Endothelial cell of umbilical vein (primary cell): ENCODE data around the gene KIFAP3. TPM values are rescaled to one million over a fixed set of nuclear protein-coding genes. Genes with fewer than 3 reads are reported as not detected.
"Not testable (repeated sequence)": the region's sequence is repeated elsewhere in the genome, so short reads cannot be mapped to it uniquely, and the experiment has no call there.

Experiments used
- BruUV-seq: library from RNA; stranded (reverse); fragments of 400-500 nt; replicated peaks from 2 replicates; lab custom pipeline; 2021; lab: Mats Ljungman, UMichigan
- CTCF ChIA-PET: fragments of 300-600, 350-600 bp; sonication (Branson Sonifier 250); formaldehyde crosslinking; loops from one replicate; lab custom pipeline; 2021; ENCODE audit warnings: antibody characterized with exemption, inconsistent platforms; lab: Charles Lee
- POLR2A ChIA-PET: fragments of 300-600, 350-600 bp; sonication (Branson Sonifier 250); formaldehyde crosslinking; loops from one replicate; lab custom pipeline; 2021; ENCODE audit warnings: antibody characterized with exemption, inconsistent platforms; lab: Charles Lee
- DNase-seq: peaks from one replicate; pipeline ENCODE4 v3.0.0-alpha.2; 2011; ENCODE audit warnings: low read depth, low spot score
- FAIRE-seq: peaks from 2 replicates; lab custom pipeline; 2011; peaks lifted over from hg19 to GRCh38; lab: Jason Lieb, UNC
- H2AFZ ChIP-seq: 2 replicates; pipeline ENCODE4 v1.6.0; 2012; ENCODE audit warnings: low read depth, low read length, control low read depth, inconsistent platforms
- H3K27ac ChIP-seq: 2 replicates; pipeline ENCODE4 v1.5.1; 2011; ENCODE audit warnings: low read depth, mild to moderate bottlenecking, control low read depth, low read length, moderate library complexity; ENCODE audit not compliant: insufficient read depth
- H3K27me3 ChIP-seq, 2 experiments: 2 replicates each; pipeline versions ENCODE4 v1.6.0 to v1.6.1; 2011; ENCODE audit warnings: low read length in 2 of 2, mixed read lengths in 1 of 2; ENCODE audit not compliant: control insufficient read depth in 2 of 2, insufficient read depth in 2 of 2
- H3K36me3 ChIP-seq, 2 experiments: 2 replicates in 1 of 2; 3 replicates in 1 of 2; pipeline ENCODE4 v1.5.1; 2011; ENCODE audit warnings: low read length in 2 of 2, mild to moderate bottlenecking in 1 of 2, moderate library complexity in 1 of 2; ENCODE audit not compliant: control insufficient read depth in 2 of 2, insufficient read depth in 2 of 2; ENCODE audit errors: extremely low read depth in 1 of 2
- H3K4me1 ChIP-seq: 3 replicates; pipeline ENCODE4 v1.5.1; 2011; ENCODE audit warnings: mild to moderate bottlenecking, low read length; ENCODE audit not compliant: control insufficient read depth, insufficient read depth; ENCODE audit errors: extremely low read depth
- H3K4me2 ChIP-seq: 2 replicates; pipeline ENCODE4 v1.6.1; 2011; ENCODE audit warnings: low read length, control low read depth, mixed read lengths; ENCODE audit not compliant: insufficient read depth
- H3K4me3 ChIP-seq, 3 experiments: fragments of 200-600 bp in 1 of 3; sonication (generic), shearing (Covaris generic) in 1 of 3; replicated peaks in 1 of 3; 2 replicates each; pipeline ENCODE4 v1.5.1; 2011 to 2016; ENCODE audit warnings: control low read depth in 3 of 3, low read length in 3 of 3, mild to moderate bottlenecking in 2 of 3, inconsistent platforms in 1 of 3, low read depth in 1 of 3, moderate library complexity in 1 of 3; ENCODE audit not compliant: insufficient read depth in 1 of 3
- H3K79me2 ChIP-seq: 2 replicates; pipeline ENCODE4 v1.6.0; 2012; ENCODE audit warnings: low read length, inconsistent platforms; ENCODE audit not compliant: control insufficient read depth, insufficient read depth
- H3K9ac ChIP-seq: replicated peaks from 2 replicates; pipeline ENCODE3; 2011; ENCODE audit warnings: low read length, control low read depth; ENCODE audit not compliant: insufficient read depth; ENCODE audit errors: extremely low read depth
- H3K9me1 ChIP-seq: replicated peaks from 3 replicates; pipeline ENCODE4 v1.6.0; 2011; ENCODE audit warnings: mild to moderate bottlenecking, low read length; ENCODE audit not compliant: control insufficient read depth, insufficient read depth; ENCODE audit errors: extremely low read depth
- H3K9me3 ChIP-seq: replicated peaks from 2 replicates; pipeline ENCODE4 v1.5.1; 2012; ENCODE audit warnings: low read length, inconsistent platforms; ENCODE audit not compliant: control insufficient read depth, insufficient read depth
- H4K20me1 ChIP-seq: replicated peaks from 2 replicates; pipeline ENCODE3; 2011; ENCODE audit warnings: mild to moderate bottlenecking, low read length; ENCODE audit not compliant: control insufficient read depth, insufficient read depth; ENCODE audit errors: extremely low read depth
- EZH2 ChIP-seq: IDR thresholded peaks from 2 replicates; pipeline ENCODE4 v1.6.1; 2012; ENCODE audit warnings: borderline replicate concordance, low read depth, mild to moderate bottlenecking, moderate library complexity, low read length, inconsistent platforms; ENCODE audit not compliant: severe bottlenecking
- FOS ChIP-seq: IDR thresholded peaks from 2 replicates; pipeline ENCODE4 v1.6.1; 2011; ENCODE audit warnings: mild to moderate bottlenecking, low read length, moderate library complexity, borderline replicate concordance; ENCODE audit not compliant: insufficient read depth
- dilution Hi-C: fragments of 300-500 bp; cut with MboI; formaldehyde crosslinking; loops from one replicate; pipeline ENCODE4 v1.15.0; 2019; ENCODE audit warnings: low sequenced_read_pairs; ENCODE audit not compliant: extremely low pct_ligation_motif_present
- intact Hi-C: fragments of 100-400 bp; cut with micrococcal nuclease; formaldehyde crosslinking; loops from one replicate; pipeline ENCODE4 v1.10.0; 2022
- polyA plus RNA-seq, 4 experiments: library from polyadenylated mRNA; depleted of rRNA in 3 of 4; stranded (reverse) in 3 of 4; unstranded in 1 of 4; fragments of >200 nt; gene quantifications; 2 replicates each; pipeline versions ENCODE4 v1.2.1 to v1.2.3, GENCODE V29; 2011 to 2012; ENCODE audit warnings: missing spikeins in 1 of 4
- total RNA-seq: library from RNA; stranded (reverse); gene quantifications from 2 replicates; pipeline ENCODE4 v1.2.3, GENCODE V29; 2021

The KIFAP3 gene
- total and polyA plus RNA-seq, 2 donors (not counting 3 experiments of a cell fraction or from before 2014, with no cell fraction given), result 6.4 to 17.5 TPM

DNA sequence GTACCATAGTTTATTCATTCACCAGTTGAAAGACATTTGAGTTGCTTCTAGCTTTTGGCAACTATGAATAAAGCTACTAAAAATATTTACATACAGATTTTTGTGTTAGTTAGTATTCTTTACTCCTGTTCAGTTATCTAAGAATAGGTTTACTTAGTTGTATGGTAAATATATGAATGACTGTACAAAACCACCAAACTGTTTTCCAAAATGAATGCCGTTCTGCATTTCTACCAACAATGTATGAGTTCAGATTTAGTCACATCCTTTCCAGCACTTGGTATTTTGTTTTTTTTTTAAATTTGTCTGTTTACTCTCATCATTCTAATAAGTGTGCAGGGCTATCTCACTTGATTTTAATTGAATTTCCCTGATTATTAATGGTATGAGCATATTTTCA, 3.4 kb upstream of the KIFAP3 start:
- Histone ChIP-seq H3K79me2 (peaks cover 2% of the 10 kb centered on the region), H3K27me3 (no peaks in the 10 kb centered on the region), H2AFZ (no peak overlapping the region), H3K9me1 (no peaks in the 10 kb centered on the region), H3K4me2 (no peak overlapping the region), H3K27ac (no peak overlapping the region), H3K4me3 (no peak overlapping the region), H3K9me3 (no peaks in the 10 kb centered on the region), H3K36me3 (no peaks in the 10 kb centered on the region), H3K9ac (no peak overlapping the region), H3K4me1 (peaks cover 7% of the 10 kb centered on the region), H4K20me1 (no peaks in the 10 kb centered on the region)
- BruUV-seq, result no TSS peak
- TF ChIP-seq FOS, result peak; percentile 6
- TF ChIP-seq EZH2, result no peak
- ChIA-PET POLR2A (no interaction called here), CTCF (no interaction called here)
- dilution Hi-C loops, result no loop called here
- no peak for DNase-seq
- intact Hi-C loops, result loop anchor here (10.0 kb wide), 2 partner anchors 457 to 587 kb away; partner anchors contain the start of genes GORAB and PRRX1
- no peak for FAIRE-seq

DNA sequence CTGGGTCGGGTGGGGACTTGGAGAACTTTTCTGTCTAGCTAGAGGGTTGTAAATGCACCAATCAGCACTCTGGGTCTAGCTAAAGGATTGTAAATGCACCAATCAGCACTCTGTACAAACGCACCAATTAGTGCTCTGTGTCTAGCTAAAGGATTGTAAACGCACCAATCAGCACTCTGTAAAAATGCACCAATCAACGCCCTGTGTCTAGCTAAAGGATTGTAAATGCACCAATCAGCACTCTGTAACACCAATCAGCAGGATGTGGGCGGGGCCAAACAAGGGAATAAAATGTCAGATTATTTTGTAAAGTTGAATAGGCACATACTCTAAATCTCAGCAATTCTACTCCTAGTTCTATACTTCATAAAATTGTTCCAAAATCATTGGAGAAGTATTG, 2.5 kb upstream of the KIFAP3 start:
- intact Hi-C loops, result loop anchor here (10.0 kb wide), 2 partner anchors 458 to 588 kb away; partner anchors contain the start of genes GORAB and PRRX1
- H3K27me3 ChIP-seq, H3K4me1 ChIP-seq, H3K4me2 ChIP-seq, H3K79me2 ChIP-seq, H3K27ac ChIP-seq, H3K9me3 ChIP-seq, POLR2A ChIA-PET, H3K9me1 ChIP-seq, FAIRE-seq, BruUV-seq, dilution Hi-C loops, H3K4me3 ChIP-seq, H3K9ac ChIP-seq, H2AFZ ChIP-seq, DNase-seq, H4K20me1 ChIP-seq, H3K36me3 ChIP-seq: not testable (repeated sequence)
- CTCF ChIA-PET, result interaction anchor here (1.5 kb wide), 1 partner anchor 11 kb away, joined by 4 read pairs; no protein-coding TSS in a partner anchor
